ENCODE results near the gene CLTCL1. TPM values are rescaled to one million over a fixed set of nuclear protein-coding genes. Genes with fewer than 3 reads are reported as not detected.

CLTCL1 gene
- total and polyA plus RNA-seq, 9 of the 15 experiments (the other 6 are each of a cell fraction or from before 2014, with no cell fraction given), result 1.1 to 11.7 (median 5.0) TPM

DNA sequence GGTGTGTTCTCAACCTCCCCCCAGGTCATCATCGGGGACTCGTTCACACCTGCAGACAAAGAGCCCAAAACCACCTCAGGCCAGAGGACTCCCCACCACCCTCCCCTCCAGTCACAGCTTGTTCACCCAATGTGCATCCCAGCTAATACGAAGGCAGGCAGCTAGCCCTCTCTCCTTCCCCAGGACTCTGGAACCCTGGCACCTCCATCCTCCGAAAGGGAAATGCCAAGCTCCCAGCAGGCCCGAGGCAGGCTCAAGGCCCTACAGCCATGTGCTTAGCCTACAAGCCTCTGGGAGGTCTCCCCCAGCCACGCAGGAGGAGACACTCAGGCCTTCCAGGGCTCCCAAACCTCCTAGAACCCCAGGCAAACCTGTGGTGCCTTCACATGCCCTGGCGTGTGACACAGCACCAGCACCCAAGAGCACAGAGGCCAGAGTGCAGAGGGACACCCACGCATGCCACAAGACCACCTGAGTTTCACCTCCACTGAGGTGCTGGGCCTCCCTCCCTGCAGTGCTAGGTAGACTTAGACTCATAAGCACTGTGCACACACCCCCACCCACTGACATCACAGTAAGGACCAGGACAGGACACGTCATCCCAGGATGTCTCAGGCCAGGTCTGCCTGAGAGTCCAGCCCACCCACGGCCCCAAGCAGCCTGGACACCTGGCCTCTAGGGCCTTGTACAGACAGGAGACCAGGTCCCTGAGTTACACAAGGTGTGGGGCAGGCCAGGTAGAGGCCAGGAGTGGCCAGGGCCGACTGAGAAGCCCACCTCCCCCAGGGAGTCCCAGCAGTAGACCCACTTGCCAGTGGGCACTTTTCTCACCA is 153.9 kb downstream of the CLTCL1 start (continued):
- TF ChIP-seq, protein P1, sequence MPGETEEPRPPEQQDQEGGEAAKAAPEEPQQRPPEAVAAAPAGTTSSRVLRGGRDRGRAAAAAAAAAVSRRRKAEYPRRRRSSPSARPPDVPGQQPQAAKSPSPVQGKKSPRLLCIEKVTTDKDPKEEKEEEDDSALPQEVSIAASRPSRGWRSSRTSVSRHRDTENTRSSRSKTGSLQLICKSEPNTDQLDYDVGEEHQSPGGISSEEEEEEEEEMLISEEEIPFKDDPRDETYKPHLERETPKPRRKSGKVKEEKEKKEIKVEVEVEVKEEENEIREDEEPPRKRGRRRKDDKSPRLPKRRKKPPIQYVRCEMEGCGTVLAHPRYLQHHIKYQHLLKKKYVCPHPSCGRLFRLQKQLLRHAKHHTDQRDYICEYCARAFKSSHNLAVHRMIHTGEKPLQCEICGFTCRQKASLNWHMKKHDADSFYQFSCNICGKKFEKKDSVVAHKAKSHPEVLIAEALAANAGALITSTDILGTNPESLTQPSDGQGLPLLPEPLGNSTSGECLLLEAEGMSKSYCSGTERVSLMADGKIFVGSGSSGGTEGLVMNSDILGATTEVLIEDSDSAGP (CRISPR knock-in tag; IDR thresholded peaks at IDR 0.05), result peak; percentile 75; the same call in 1 of the 2 replicates
- TF ChIP-seq HOXB6 (CRISPR knock-in tag; IDR thresholded peaks at IDR 0.05; ENCODE audit: borderline replicate concordance), result no peak
- TF ChIP-seq ZNF253 (CRISPR knock-in tag; conservative IDR thresholded peaks at IDR 0.05), result no peak
- no peak for TF ChIP-seq CTBP1 (IDR thresholded peaks at IDR 0.05; ENCODE audit: borderline replicate concordance)
- no peak for TF ChIP-seq ZNF146 (CRISPR knock-in tag; IDR thresholded peaks at IDR 0.05; ENCODE audit: unreplicated experiment)
- TF ChIP-seq POLR2G (IDR thresholded peaks at IDR 0.05; ENCODE audit: low read depth, low read length), result peak; percentile 48; the same call in 1 of the 2 replicates
- TF ChIP-seq YY1 (IDR thresholded peaks at IDR 0.05; ENCODE audit: borderline replicate concordance in 1 of 3, control insufficient read depth in 1 of 3, extremely low read depth in 1 of 3, insufficient read depth in 3 of 3, insufficient read length in 1 of 3, insufficient replicate concordance in 2 of 3, low read depth in 1 of 3, low read length in 2 of 3), result no peak
- no peak for TF ChIP-seq SMARCA5 (IDR thresholded peaks at IDR 0.05)
- no peak for TF ChIP-seq ZBTB40 (IDR thresholded peaks at IDR 0.05)
- peak; percentile 37; the same call in 1 of the 2 replicates for TF ChIP-seq ZBTB40 (CRISPR knock-in tag; IDR thresholded peaks at IDR 0.05)
- TF ChIP-seq HMG20A (CRISPR knock-in tag; conservative IDR thresholded peaks at IDR 0.05), result no peak
- no peak for TF ChIP-seq YBX1 (IDR thresholded peaks at IDR 0.05)
- no peak for TF ChIP-seq HIVEP1 (CRISPR knock-in tag; IDR thresholded peaks at IDR 0.05)
- no peak for TF ChIP-seq PTRF (tag; IDR thresholded peaks at IDR 0.05)
- no peak for TF ChIP-seq EZH2 (IDR thresholded peaks at IDR 0.05; ENCODE audit: borderline replicate concordance, low read depth, low read length)
- no peak for TF ChIP-seq ZNF551 (CRISPR knock-in tag; IDR thresholded peaks at IDR 0.05)
- no peak for TF ChIP-seq MIER1 (IDR thresholded peaks at IDR 0.05; ENCODE audit: low read depth)
- TF ChIP-seq SP1 (CRISPR knock-in tag; IDR thresholded peaks at IDR 0.05), result no peak
